ACC112 (cell line): ENCODE data around the gene TGFB1.

Source experiments
- H2AFZ ChIP-seq: fragments of 200-600 bp; sonication (generic); one replicate; pipeline ENCODE4 v1.6.0; 2017; ENCODE audit warnings: antibody characterized with exemption, low read length; ENCODE audit not compliant: unreplicated experiment
- H3K27ac ChIP-seq: fragments of 200-600 bp; sonication (generic); 2 replicates; pipeline ENCODE4 v1.5.1; 2014; ENCODE audit warnings: low read depth, mild to moderate bottlenecking, antibody characterized with exemption, low read length, moderate library complexity
- H3K27me3 ChIP-seq: fragments of 200-600 bp; sonication (generic); 2 replicates; pipeline ENCODE4 v1.6.1; 2014; ENCODE audit warnings: mild to moderate bottlenecking, antibody characterized with exemption, low read length, moderate library complexity, mixed read lengths; ENCODE audit not compliant: insufficient read depth
- H3K36me3 ChIP-seq: fragments of 200-600 bp; sonication (generic); 2 replicates; pipeline ENCODE4 v1.6.1; 2016; ENCODE audit warnings: mild to moderate bottlenecking, antibody characterized with exemption, low read length, moderate library complexity, mixed read lengths; ENCODE audit not compliant: insufficient read depth
- H3K4me1 ChIP-seq: fragments of 200-600 bp; sonication (generic); one replicate; pipeline ENCODE4 v1.6.1; 2016; ENCODE audit warnings: low read length, mixed read lengths; ENCODE audit not compliant: insufficient read depth, unreplicated experiment, control insufficient read depth
- H3K4me3 ChIP-seq: fragments of 200-600 bp; sonication (generic); 2 replicates; pipeline ENCODE4 v1.5.1; 2014; ENCODE audit warnings: mild to moderate bottlenecking, low read depth, low read length
- H3K79me2 ChIP-seq: fragments of 200-600 bp; sonication (generic); one replicate; pipeline ENCODE4 v1.6.0; 2016; ENCODE audit warnings: low read length; ENCODE audit not compliant: control insufficient read depth, unreplicated experiment, insufficient read depth

TGFB1 gene

DNA sequence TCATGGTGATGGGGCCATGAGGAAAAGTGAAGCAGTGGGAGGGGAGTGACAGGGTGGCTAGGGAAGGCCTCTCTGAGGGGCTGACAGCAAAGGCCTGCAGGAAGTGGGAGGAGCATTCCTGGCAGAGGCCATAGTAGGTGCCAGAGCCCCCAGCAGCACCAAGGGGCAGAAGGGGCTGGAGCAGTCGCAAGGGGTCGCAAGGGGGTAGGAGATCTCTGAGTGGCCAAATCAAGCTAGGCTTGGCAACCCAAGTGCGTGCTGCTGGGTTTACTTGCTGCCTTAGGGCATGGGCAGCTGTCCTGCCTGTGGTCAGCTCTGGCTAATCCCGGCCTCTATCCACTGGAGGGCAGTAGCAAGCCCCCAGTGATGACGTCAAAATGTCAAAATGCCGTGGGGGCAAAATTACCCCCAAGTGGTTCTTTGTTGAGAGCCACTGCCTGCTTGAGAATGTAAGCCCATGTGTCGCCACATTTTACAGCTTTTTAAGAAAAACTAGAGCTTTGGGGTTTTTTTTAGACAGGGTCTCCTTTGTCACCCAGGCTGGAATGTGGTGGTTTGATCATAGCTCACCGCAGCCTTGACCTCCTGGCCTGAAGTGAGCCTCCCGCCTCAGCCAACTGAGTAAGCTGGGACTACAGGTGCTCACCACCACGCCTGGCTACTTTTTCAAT lies 32.0 kb downstream of the TGFB1 start:
- H3K4me3 ChIP-seq, result no peak overlapping the region
- H3K4me1 ChIP-seq, result peaks cover 50% of the 10 kb centered on the region
- no peak overlapping the region for H2AFZ ChIP-seq
- H3K27ac ChIP-seq, result peak overlapping the region; percentile 100
- H3K36me3 ChIP-seq, result peaks cover 6% of the 10 kb centered on the region; the same call in 1 of the 2 replicates
- H3K79me2 ChIP-seq, result no peaks in the 10 kb centered on the region
- no peaks in the 10 kb centered on the region for H3K27me3 ChIP-seq

DNA sequence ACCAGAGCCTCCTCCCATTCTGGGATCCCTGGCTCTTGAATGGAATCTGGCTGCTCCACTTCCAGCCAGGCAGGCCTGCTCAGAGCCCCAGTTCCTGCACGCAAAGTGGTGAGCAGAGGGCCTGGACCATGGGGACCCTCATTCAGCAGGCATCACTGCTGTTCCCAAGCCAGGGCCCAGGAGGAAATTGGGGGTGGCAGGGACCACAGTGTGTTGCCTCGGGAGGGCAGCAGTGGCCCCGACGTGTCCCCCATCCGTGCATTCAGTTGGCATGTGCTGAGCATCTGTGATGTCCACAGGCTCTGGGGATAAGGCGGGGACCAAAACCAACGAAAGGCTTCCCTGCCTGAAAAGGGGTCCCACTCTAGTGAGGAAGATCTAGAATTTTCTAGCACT lies 32.5 kb downstream of the TGFB1 start:
- Histone ChIP-seq H2AFZ (no peak overlapping the region), H3K4me3 (no peak overlapping the region), H3K79me2 (no peaks in the 10 kb centered on the region), H3K4me1 (peaks cover 47% of the 10 kb centered on the region), H3K27ac (peak overlapping the region; percentile 100; the same call in 1 of the 2 replicates), H3K27me3 (no peaks in the 10 kb centered on the region), H3K36me3 (peaks cover 8% of the 10 kb centered on the region; the same call in 1 of the 2 replicates)

GRCh38 chr19:41320568-41320967 lies 33.2 kb downstream of the TGFB1 start:
- H3K79me2 ChIP-seq, result no peaks in the 10 kb centered on the region
- H3K27ac ChIP-seq, result no peak overlapping the region
- peaks cover 8% of the 10 kb centered on the region; the same call in 1 of the 2 replicates for H3K36me3 ChIP-seq
- H3K4me1 ChIP-seq, result peaks cover 41% of the 10 kb centered on the region
- H3K4me3 ChIP-seq, result no peak overlapping the region
- H2AFZ ChIP-seq, result no peak overlapping the region
- H3K27me3 ChIP-seq, result no peaks in the 10 kb centered on the region

- no peak overlapping the region for H3K27ac ChIP-seq
- no peaks in the 10 kb centered on the region for H3K79me2 ChIP-seq
- no peak overlapping the region for H3K4me3 ChIP-seq
- peaks cover 8% of the 10 kb centered on the region; the same call in 1 of the 2 replicates for H3K36me3 ChIP-seq
- peaks cover 37% of the 10 kb centered on the region for H3K4me1 ChIP-seq
- H2AFZ ChIP-seq, result no peak overlapping the region
- H3K27me3 ChIP-seq, result no peaks in the 10 kb centered on the region
Observed at GRCh38 chr19:41320185-41320518, 33.6 kb downstream of the TGFB1 start.

DNA sequence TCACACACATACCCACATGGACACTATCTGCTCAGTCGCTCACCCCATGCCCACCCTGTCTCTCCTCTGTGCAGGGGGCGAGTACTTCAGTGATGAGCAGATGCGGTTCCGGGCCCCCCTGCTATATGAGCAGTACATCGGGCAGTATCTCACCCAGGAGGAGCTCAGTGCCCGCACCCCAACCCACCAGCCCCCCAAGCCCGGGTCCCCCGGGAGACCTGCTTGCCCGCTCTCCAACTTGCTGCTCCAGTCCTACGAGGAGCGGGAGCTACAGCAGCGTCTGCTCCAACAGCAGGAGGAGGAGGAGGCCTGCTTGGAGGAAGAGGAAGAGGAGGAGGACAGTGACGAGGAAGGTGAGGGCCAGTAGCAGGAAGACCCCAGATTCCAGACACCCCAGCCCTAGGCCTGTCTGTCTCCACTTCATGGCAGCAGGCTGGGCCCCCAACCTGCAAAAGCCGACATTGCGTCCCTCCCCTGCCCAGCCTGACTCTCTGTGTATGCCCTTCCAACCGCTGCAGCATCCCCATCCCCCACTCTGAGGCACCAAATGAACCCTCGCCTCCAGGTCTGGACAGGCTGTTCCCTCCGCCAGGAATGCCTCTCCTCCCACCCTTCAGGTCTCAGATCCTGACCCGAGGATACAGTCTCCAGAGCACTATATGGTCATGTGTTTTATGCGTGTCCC lies 34.1 kb downstream of the TGFB1 start:
- no peak overlapping the region for H3K4me3 ChIP-seq
- peaks cover 32% of the 10 kb centered on the region for H3K4me1 ChIP-seq
- no peaks in the 10 kb centered on the region for H3K27me3 ChIP-seq
- no peak overlapping the region for H3K27ac ChIP-seq
- no peak overlapping the region for H2AFZ ChIP-seq
- peaks cover 8% of the 10 kb centered on the region; the same call in 1 of the 2 replicates for H3K36me3 ChIP-seq
- no peaks in the 10 kb centered on the region for H3K79me2 ChIP-seq

- Histone ChIP-seq H3K27ac (no peak overlapping the region), H3K27me3 (no peaks in the 10 kb centered on the region), H3K4me1 (peaks cover 24% of the 10 kb centered on the region), H3K79me2 (no peaks in the 10 kb centered on the region), H3K36me3 (peaks cover 8% of the 10 kb centered on the region; the same call in 1 of the 2 replicates), H3K4me3 (no peak overlapping the region), H2AFZ (no peak overlapping the region)
Observed at GRCh38 chr19:41318696-41319499, 34.8 kb downstream of the TGFB1 start.

- no peak overlapping the region for H3K4me3 ChIP-seq
- no peak overlapping the region for H3K27ac ChIP-seq
- H3K4me1 ChIP-seq, result peaks cover 2% of the 10 kb centered on the region
- H3K36me3 ChIP-seq, result peaks cover 8% of the 10 kb centered on the region; the same call in 1 of the 2 replicates
- H2AFZ ChIP-seq, result no peak overlapping the region
- peaks cover 7% of the 10 kb centered on the region for H3K79me2 ChIP-seq
- H3K27me3 ChIP-seq, result no peaks in the 10 kb centered on the region
Observed at GRCh38 chr19:41316306-41316920, 37.3 kb downstream of the TGFB1 start.

DNA sequence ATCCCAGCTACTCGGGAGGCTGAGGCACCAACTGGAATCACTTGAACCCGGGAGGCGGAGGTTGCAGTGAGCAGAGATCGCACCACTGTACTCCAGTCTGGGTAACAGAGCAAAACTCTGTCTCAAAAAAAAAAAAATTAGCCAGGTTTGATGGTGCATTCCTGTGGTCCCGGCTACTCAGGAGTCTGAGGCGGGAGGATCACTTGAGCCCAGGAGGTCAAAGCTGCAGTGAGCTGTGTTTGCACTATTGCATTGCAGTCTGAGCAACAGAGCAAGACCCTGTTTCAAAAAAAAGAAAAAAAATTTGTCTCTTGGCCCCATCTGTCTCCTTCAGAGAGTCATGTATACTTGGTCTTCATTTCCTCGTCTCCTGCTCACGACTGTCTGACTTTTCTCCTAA lies 42.1 kb downstream of the TGFB1 start:
- Histone ChIP-seq H3K4me3 (no peak overlapping the region), H2AFZ (no peak overlapping the region), H3K4me1 (peaks cover 14% of the 10 kb centered on the region), H3K27ac (no peak overlapping the region), H3K27me3 (no peaks in the 10 kb centered on the region), H3K79me2 (peaks cover 10% of the 10 kb centered on the region), H3K36me3 (peaks cover under 1% of the 10 kb centered on the region; the same call in 1 of the 2 replicates)

- Histone ChIP-seq H3K4me3 (peak overlapping the region; percentile 95), H3K4me1 (peaks cover 14% of the 10 kb centered on the region), H3K27ac (peak overlapping the region; percentile 90), H3K36me3 (no peaks in the 10 kb centered on the region), H3K79me2 (peaks cover 10% of the 10 kb centered on the region), H2AFZ (no peak overlapping the region), H3K27me3 (no peaks in the 10 kb centered on the region)
Observed at GRCh38 chr19:41311072-41311471, 42.6 kb downstream of the TGFB1 start.

- Histone ChIP-seq H3K4me3 (peak within 1 kb of the TSS; percentile 95), H3K79me2 (peaks cover 10% of the 10 kb centered on the region), H2AFZ (peak within 1 kb of the TSS; percentile 67), H3K36me3 (no peaks in the 10 kb centered on the region), H3K27ac (peak within 1 kb of the TSS; percentile 90), H3K27me3 (no peaks in the 10 kb centered on the region), H3K4me1 (peaks cover 14% of the 10 kb centered on the region)
Observed at GRCh38 chr19:41310033-41310831, 43.5 kb downstream of the TGFB1 start, which contains the start of gene CCDC97. TSS of gene CCDC97 (plus strand) at chr19:41310172. CDS start at chr19:41310311, 139 bp downstream.
